GM18498 (cell line): ENCODE data around the gene MED14.

Experiments used
- ATAC-seq: cut with Tn5 transposase; IDR thresholded peaks from one replicate; pipeline ENCODE4 v1.9.1; 2021; ENCODE audit warnings: mild to moderate bottlenecking, moderate library complexity; ENCODE audit not compliant: unreplicated experiment

MED14 gene

GRCh38 chrX:40671126-40671525 lies 64.2 kb downstream of the MED14 start:
- ATAC-seq: no peak

- ATAC-seq: no peak
Observed at GRCh38 chrX:40663880-40664630, 71.3 kb downstream of the MED14 start.

- peak; percentile 76 for ATAC-seq
Observed at GRCh38 chrX:40663078-40663740, 72.1 kb downstream of the MED14 start.

- ATAC-seq: no peak
Observed at GRCh38 chrX:40661489-40661888, 73.9 kb downstream of the MED14 start.

- ATAC-seq: no peak
Observed at GRCh38 chrX:40660381-40660780, 75.0 kb downstream of the MED14 start.

- no peak for ATAC-seq
Observed at GRCh38 chrX:40653535-40653934, 81.8 kb downstream of the MED14 start.

GRCh38 chrX:40652664-40653063 lies 82.7 kb downstream of the MED14 start:
- ATAC-seq: no peak

- no peak for ATAC-seq
Observed at GRCh38 chrX:40651620-40652223, 83.6 kb downstream of the MED14 start.

GRCh38 chrX:40647307-40648197 lies 87.8 kb downstream of the MED14 start, which contains the start of gene CXorf38:
CXorf38 (minus strand) TSS chrX:40647561; CDS start chrX:40647520, 41 bp downstream.
- peak; percentile 69 for ATAC-seq

GRCh38 chrX:40646489-40647306 lies 88.6 kb downstream of the MED14 start:
- ATAC-seq: peak; percentile 32

- peak; percentile 40 for ATAC-seq
Observed at GRCh38 chrX:40644821-40645358, 90.5 kb downstream of the MED14 start.

- no peak for ATAC-seq
Observed at GRCh38 chrX:40644176-40644575, 91.2 kb downstream of the MED14 start.

- no peak for ATAC-seq
Observed at GRCh38 chrX:40637687-40638086, 97.7 kb downstream of the MED14 start.

GRCh38 chrX:40632199-40632598 lies 103.1 kb downstream of the MED14 start:
- ATAC-seq: no peak

GRCh38 chrX:40628506-40628905 lies 106.8 kb downstream of the MED14 start:
- no peak for ATAC-seq

- no peak for ATAC-seq
Observed at GRCh38 chrX:40625294-40625693, 110.0 kb downstream of the MED14 start.

- ATAC-seq: no peak
Observed at GRCh38 chrX:40623665-40624064, 111.7 kb downstream of the MED14 start.

GRCh38 chrX:40623139-40623536 lies 112.2 kb downstream of the MED14 start, which contains the start of gene MPC1L:
MPC1L (plus strand) TSS chrX:40623428; CDS start chrX:40623566, 138 bp downstream.
- no peak for ATAC-seq

GRCh38 chrX:40622479-40623138 lies 112.7 kb downstream of the MED14 start:
- no peak for ATAC-seq
